ENCODE results near the gene CREB3L1. TPM values are rescaled to one million over a fixed set of nuclear protein-coding genes. Genes with fewer than 3 reads are reported as not detected.
A peak's percentile ranks its signal among the peaks of the same experiment; 100 is the strongest.

The CREB3L1 gene
- total RNA-seq, 1 donor from 2014 or later: 1.2 TPM

- peak; percentile 86 for DNase-seq
Observed at GRCh38 chr11:46346886-46347636, 69.6 kb downstream of the CREB3L1 start, which contains the start of gene DGKZ. TSS of gene DGKZ (plus strand) at chr11:46347463. CDS start at chr11:46347660, 197 bp downstream.

DNA sequence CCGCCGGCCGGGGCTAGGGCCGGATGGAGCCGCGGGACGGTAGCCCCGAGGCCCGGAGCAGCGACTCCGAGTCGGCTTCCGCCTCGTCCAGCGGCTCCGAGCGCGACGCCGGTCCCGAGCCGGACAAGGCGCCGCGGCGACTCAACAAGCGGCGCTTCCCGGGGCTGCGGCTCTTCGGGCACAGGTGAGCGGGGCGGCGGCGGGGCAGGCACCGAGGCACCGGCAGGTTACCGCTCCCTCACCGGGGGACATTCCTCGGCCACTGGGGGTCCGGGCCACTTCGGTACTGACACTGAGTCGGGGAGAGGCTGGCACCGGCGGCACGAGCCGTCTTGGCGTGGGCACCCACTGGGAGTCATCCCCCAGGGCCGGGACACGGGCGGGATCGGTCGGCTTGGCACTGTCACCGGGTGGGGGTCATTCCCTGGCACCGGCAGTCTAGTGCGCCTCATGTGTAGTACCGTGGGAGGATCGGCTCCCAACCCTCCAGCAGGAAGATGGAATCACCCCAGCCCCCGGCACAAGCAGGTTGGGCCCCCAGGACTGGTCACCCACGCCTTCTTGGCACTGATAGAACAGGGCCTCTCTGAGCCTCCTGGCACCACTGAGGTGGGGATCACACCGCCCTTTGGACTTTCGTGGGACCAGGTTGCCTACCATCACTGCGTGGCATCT lies 70.3 kb downstream of the CREB3L1 start:
- no peak for DNase-seq

GRCh38 chr11:46348566-46349401 lies 71.3 kb downstream of the CREB3L1 start:
- no peak for DNase-seq

DNA sequence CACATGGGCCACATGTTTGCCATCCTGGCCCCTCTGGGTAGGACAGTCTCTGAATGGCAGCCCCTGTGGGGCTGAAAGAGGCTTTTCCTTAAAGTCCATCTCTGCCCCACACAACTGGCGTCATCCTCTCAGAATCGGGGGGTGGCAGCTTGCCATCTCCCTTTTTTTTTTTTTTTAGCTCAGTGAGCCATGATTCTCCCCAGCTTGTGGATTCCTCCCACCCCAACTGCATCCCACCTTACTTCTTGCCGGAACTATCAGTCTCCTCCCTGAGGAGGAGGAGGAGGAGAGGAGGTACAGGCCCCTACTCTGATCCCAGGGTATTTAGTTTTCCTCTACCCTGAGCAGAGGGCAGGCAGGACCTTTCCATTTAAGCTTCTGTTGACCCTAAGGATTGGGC lies 73.2 kb downstream of the CREB3L1 start:
- no peak for DNase-seq

GRCh38 chr11:46351148-46351547 lies 73.7 kb downstream of the CREB3L1 start:
- DNase-seq: no peak

- DNase-seq: no peak
Observed at GRCh38 chr11:46351606-46352005, 74.1 kb downstream of the CREB3L1 start.

GRCh38 chr11:46352063-46352841 lies 74.8 kb downstream of the CREB3L1 start:
- peak; percentile 51 for DNase-seq

GRCh38 chr11:46353698-46354097 lies 76.2 kb downstream of the CREB3L1 start:
- DNase-seq: peak; percentile 74

- no peak for DNase-seq
Observed at GRCh38 chr11:46356924-46357482, 79.5 kb downstream of the CREB3L1 start.

GRCh38 chr11:46357483-46357936 lies 80.0 kb downstream of the CREB3L1 start:
- no peak for DNase-seq

GRCh38 chr11:46359953-46360352 lies 82.5 kb downstream of the CREB3L1 start:
- DNase-seq: no peak

- no peak for DNase-seq
Observed at GRCh38 chr11:46360878-46361277, 83.4 kb downstream of the CREB3L1 start.

- peak; percentile 82 for DNase-seq
Observed at GRCh38 chr11:46361283-46362155, 84.1 kb downstream of the CREB3L1 start.

DNA sequence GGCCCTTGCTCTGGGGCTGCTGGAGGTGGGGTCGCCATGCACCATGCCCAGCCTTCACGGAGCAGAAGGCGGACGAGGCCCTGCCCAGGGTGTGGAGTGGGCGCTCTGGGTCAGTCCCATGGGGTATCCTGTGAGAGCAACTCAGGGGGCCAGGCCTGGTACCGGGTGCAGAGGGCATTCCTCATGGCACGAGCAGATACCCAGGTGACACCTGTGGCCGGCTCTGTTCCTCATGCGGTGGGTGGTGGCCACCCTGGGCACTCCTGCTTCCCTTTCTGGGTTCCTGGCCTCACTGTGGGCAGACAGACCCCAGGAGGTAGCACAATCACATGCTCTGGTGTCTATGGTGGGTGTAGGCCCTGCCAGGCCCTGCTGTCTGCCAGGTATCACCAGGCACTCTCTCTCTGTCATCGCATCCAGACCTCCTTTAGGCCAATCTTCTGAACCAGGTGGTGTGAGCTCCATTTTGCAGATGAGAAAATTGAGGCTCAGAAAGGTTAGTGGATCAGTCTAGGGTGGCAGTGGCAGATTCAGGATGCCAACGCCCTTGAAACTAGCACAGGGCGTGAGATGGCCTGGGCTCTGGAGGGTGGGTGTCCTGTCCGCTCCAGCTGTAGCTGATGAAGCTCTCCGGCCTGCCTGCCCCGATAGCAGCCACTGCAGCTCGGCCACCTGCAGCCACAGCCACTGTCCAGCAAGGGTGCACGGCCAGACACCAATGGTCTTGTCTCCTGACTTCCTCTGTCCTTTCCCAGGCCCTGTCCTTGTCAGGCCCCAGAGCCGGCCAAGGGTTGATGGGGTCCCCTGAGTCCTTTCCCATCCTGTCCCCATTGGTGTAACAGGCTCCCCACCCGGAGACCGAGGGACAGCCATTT lies 84.9 kb downstream of the CREB3L1 start:
- DNase-seq: no peak

DNA sequence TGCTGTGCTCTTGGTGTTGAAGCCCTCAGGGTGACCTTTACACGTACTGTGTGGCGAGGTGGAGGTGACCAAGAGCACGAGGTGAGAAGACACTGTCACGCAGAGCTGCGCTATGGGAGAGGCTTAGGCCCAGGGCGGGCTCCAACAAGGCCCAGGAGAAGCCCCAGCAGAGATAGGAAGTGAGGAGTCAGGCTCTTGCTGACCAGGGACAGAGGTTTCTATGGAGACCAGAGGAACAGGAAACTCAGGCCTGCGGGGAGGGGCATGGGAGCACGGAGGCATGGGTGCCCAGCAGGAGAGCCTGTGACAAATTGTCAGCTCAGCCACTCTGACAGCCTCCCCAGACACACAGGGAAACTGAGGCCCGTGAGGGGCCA lies 85.6 kb downstream of the CREB3L1 start:
- DNase-seq: peak; percentile 55

DNA sequence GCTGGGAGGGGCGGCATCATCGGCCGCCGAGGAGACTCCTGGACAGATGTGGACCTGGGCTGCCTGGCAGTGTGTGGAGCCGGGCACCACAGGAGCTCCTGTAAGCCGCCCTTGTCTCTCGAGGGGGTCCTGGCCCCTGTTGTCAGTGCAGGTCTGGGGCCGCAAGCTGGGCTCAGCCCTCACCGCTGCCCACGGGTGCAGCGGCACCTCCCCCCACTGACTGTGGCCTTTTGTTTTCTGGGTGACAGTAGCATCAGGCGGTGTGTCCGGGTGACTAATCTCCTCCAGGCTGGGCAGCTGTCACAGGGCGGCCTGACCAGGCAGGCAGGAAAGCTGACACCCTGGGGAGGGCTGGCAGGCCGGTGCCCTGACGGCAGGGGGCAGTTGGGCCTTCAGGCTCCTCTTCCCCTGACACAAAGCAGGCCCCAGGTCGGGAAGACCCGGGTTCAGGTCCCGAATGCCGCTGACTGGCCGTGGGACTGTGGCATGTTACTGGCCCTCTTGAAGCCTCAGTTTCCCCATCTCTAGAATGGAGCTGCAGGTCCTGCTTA lies 86.1 kb downstream of the CREB3L1 start:
- DNase-seq: peak; percentile 73

DNA sequence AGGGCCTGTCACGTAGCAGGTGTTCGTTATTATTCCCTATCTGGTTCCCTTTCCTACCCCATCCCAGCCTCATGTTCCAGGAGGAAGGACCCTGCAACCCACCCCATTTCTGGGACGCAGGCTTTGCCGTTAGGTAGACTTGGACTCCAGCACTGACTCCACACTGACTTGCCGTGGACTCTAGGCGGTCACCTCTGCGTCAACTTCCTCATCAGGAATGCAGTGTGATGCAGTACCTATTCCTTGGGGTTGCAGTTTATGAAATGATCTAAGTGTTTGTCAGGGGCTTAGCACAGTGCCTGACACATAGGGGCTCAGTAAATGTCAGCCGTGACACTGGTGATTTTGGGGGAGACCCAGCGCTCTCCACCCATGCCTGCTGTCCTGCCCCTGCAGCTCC lies 86.6 kb downstream of the CREB3L1 start:
- DNase-seq: no peak

GRCh38 chr11:46364791-46365190 lies 87.3 kb downstream of the CREB3L1 start:
- no peak for DNase-seq

GRCh38 chr11:46366260-46366659 lies 88.8 kb downstream of the CREB3L1 start:
- DNase-seq: no peak
